HG02884 (cell line): ENCODE data around the gene IDH3B.

Experiments used
- ATAC-seq: cut with Tn5 transposase; IDR thresholded peaks from one replicate; pipeline ENCODE4 v1.9.1; 2021; ENCODE audit warnings: mild to moderate bottlenecking, moderate library complexity; ENCODE audit not compliant: unreplicated experiment

Gene IDH3B

DNA sequence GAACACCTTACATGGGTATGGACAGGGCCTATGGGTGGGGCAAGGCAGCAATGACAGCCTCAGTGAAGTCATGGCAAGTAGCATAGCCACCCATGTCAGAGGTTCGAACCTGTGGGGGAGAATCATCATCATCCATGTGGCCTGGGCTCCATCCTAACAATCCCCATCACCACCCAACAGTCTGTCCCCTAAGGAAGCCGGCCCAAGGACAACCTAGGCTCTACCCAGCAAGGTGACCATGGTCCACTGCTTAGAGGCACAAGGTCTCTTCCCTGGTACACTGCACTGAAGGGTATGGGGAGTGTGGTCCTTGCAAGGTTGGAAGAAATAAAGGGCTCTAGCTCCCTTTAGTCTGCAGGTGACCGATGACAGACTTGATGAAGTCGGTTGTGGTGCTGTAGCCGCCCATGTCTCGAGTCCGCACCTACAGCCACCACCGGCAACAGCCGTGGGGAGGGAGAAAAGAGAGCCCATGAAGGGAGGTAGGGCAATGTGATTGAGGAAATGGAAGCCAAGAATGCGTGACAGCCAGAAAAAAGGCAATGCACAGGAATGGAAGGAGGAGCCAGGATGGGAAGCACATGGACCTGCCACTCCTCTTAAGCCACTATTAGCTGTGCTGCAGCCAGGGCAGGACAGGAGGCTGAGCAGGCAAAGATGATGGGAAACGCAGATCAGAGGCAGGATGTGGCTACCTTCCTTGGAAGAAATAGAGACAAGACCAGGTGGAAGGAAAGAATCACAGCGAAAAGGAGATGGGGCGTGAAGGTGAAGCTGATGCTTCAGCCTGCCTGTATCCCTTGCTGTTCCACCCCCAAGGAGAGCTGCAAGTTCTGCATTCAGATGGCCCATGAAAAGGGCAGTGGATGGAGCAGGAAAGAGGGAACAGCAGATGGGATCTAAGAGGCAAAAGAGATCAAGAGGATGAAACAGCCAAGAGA, 5.3 kb downstream of the IDH3B start:
- ATAC-seq = no peak

DNA sequence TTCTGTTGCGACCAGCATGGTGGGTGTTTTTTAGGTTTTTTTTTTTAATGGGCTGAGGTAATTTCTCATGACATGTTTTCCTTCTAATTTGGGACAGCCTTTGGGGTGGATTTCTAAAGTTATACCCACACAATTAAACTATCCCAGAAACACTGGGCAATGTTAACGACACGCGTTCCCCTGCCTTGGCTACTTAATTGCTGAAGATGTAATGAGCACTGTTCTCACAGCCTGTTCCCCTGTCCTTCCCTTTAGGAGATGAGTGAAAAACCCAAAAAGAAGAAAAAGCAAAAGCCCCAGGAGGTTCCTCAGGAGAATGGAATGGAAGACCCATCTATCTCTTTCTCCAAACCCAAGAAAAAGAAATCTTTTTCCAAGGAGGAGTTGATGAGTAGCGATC, 6.3 kb downstream of the IDH3B start:
- ATAC-seq = no peak

DNA sequence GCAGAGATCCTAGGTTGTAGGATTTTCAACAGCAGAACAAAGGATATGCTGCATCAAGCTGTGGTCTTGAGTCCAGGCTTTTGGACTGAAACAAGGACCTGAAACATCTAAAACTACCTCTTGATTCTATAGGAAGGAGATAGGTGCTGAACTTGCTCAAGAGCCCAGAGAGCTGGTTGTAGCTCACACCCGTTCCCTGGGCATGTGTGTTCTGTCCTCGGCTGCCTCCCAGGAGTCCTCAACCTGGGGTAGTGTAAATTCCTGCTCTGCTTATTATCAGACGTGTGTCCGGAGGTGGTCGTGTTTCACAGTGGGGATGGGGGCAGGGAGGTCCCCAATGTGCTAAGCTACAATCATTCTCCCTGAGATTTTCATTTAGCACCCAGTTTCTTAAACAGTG, 6.8 kb downstream of the IDH3B start:
- ATAC-seq = no peak

DNA sequence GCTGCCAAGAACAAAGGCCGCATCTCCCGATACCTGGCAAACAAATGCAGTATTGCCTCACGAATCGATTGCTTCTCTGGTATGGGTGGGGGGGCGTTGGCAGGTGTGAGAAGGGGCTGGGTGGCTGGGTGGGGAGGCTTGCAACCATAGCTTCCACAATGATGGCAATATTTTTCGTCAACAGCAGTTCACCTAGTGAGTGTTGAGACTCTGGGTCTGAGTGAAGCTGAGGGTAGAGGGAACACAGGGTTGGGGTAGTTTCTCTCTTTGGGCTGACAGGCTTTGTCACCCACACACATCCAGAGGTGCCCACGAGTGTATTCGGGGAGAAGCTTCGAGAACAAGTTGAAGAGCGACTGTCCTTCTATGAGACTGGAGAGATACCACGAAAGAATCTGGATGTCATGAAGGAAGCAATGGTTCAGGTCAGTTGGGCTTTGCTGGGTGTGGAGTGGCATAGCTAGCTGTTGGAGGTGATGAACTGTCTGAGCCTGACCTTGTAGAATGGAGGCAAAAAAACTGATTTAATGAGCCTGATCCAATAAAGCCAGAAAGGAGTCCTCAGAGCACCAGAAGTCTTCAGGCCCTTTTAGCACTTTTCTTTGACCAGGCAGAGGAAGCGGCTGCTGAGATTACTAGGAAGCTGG, 7.4 kb downstream of the IDH3B start:
- ATAC-seq = no peak

DNA sequence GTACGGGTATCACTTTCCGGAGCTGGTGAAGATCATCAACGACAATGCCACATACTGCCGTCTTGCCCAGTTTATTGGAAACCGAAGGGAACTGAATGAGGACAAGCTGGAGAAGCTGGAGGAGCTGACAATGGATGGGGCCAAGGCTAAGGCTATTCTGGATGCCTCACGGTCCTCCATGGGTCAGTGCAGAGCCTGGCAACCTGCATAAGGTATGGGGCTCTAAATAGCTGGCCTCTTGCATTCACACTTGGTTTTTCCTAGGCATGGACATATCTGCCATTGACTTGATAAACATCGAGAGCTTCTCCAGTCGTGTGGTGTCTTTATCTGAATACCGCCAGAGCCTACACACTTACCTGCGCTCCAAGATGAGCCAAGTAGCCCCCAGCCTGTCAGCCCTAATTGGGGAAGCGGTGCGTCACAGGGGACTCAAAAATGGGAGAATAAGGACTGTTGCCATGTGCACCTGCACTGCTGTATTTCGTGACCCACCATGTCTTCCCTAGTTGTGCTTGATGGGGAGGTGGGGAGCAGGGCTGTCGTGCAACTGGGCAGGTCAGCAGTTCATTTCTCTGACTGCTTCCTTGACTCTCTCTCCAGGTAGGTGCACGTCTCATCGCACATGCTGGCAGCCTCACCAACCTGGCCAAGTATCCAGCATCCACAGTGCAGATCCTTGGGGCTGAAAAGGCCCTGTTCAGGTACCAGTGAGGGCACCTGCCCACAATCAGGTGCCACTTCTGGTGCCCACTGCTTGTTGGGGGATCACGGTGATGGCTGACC, 8.5 kb downstream of the IDH3B start:
- ATAC-seq = no peak

DNA sequence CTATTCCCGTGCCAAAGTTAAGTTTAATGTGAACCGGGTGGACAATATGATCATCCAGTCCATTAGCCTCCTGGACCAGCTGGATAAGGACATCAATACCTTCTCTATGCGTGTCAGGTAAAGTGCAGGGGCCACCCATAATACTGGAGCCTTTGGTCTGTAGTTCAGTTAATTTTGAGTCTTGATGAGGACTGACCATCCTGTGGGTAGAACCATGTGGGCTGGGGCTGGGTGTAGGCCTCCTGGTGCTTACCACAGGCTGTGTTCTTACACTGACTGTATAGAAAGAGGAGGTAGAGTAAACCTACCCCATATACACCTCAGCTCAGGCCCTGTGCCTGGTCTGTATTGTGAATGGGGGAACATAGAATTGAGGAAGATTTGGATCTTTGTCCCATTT, 9.2 kb downstream of the IDH3B start:
- no peak for ATAC-seq

DNA sequence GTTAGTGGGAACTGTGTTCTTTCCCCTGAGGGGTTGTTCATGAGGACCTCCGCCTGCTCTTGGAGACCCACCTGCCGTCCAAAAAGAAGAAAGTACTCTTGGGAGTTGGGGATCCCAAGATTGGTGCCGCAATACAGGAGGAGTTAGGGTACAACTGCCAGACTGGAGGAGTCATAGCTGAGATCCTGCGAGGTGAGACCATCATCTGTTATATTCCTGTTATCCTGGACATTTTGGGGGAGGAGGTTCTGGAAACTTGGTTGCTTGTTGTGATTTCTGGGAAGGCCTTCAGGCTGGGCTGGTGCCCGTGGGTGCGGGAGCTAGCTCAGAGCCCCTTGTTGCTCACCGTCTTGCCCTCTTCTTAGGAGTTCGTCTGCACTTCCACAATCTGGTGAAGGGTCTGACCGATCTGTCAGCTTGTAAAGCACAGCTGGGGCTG, 9.6 kb downstream of the IDH3B start:
- ATAC-seq = no peak

DNA sequence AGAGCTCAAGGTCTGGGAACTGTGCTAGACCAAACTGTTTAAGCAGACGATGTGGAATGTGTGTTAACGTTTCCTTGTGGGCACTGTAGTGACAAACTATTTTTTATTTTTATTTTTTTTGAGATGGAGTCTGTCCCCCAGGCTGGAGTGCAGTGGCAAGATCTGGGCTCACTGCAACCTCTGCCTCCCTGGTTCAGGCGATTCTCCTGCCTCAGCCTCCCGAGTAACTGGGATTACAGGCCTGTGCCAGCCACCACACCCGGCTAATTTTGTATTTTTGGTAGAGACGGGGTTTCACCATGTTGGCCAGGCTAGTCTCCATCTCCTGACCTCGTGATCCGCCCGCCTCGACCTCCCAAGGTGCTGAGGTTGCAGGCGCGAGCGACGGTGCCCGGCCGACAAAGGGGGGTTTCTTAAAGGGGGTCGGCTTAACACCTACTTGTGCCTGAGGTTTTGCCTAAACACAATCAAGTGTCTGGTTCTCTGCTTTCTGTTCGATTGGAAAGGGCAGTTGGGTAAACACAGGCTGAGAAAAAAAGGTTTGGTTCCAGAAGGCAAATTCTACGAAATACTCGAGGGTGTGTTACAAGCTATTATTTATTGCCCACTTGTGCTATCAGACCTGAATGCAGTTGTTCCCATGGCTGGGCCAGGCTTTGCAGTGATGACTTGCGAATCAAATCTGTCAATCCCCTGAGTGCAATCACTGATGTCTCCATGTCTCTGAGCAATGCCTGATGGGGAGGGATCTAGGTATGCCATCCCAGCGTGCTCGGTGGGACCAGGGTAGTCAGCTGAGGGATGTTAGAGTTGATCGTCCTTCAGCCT, 10.2 kb downstream of the IDH3B start:
- ATAC-seq = no peak

DNA sequence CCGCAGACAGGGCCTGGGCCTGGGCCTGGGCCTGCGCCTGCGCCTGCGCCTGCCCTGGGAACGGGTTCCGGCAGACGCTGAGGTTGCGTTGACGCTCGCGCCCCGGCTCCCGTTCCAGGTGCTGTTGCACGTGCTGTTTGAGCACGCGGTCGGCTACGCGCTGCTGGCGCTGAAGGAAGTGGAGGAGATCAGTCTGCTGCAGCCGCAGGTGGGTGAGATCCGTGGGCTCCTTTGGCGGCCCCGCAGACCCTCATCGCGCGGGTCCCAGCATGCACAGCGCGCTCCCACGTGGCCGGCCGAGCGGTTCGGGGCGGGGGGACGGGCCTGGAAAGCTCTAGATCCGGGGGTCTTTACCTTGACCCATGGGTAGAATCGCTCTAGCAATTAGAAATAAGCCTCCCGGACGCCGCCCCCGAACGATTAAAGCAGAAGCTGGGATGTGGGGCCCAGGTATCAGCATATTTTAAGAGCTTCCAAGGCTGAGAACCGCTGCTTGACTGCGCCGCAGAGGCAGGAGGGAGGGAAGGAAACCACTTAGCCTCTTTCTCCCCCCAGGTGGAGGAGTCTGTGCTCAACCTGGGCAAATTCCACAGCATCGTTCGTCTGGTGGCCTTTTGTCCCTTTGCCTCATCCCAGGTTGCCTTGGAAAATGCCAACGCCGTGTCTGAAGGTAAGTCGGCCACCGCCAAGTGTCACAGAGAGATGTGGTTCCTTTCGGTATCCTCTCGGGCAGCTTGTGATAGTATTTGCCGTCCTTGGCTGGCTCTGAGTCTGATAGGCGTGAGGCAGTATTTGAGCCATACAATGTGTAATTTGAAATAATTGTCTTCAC, 11.1 kb downstream of the IDH3B start:
- ATAC-seq = peak; percentile 36

DNA sequence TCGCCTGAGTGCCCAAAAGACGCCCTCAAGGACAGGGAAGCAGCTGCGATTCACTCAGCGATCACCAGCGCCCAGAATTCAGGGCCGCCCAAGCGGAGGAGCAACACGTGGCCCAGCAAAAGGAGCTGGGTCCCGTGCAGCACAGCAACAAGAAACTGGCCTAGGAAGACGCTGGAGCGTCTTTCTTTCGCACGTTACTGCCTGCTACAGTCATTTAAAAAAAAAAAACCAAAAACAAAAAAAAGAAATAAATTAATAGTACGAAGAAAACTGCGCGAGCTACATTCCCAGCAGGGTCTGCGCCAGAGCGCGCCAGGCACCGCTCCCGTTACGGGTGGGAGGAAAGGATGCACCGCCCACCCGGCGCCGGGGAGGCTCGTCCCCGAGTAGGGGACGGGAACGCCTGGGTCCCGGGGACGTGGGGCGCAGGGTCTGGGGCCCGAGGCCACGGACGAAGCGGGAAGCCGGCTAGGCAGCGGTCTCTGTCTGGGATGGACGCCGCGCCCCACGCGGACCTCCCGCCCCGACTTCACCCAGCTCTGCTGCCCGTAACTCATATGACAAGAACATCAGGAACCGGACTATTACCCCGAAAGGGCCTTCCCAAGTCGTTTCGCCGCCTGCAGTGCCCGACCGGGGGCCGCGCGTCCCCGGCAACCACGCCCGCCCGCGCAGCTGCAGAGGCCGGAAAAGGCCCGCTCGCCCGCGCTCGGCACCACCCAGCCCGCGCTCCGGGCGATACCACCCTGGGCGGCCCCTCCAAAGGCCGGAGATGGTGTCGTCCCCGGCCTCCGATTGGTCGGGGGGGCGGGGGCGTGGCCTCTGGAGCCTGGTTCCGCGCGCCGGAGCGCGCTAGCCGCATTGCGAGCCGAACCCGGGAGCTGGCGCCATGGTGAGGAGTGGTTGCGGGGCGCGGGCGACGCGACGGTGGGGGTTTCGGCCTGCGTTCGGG, 12.0 kb downstream of the IDH3B start, which contains the start of gene NOP56:
NOP56 (plus strand) TSS at position 861 of the 952 bp plus-strand sequence; CDS start at position 890, 29 bp downstream.
- ATAC-seq = peak; percentile 77

DNA sequence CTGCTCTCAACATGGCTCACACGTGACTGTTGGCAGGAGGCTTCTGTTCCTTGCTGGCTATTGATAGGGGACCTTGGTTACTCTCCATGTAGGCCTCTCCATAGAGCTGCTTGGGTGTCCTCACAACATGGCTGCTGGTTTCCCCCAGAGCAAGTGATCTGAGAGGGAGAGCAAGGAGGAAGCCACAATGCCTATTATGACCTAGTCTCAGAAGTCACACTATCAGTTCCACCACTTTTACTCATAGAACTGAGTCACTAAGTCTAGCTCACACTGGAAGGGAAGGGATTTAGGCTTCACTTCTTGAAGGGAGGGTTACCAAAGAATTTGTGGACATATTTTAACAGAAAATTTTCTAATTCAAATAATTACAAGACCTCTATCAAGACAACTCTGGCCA, 20.3 kb downstream of the IDH3B start:
- no peak for ATAC-seq

DNA sequence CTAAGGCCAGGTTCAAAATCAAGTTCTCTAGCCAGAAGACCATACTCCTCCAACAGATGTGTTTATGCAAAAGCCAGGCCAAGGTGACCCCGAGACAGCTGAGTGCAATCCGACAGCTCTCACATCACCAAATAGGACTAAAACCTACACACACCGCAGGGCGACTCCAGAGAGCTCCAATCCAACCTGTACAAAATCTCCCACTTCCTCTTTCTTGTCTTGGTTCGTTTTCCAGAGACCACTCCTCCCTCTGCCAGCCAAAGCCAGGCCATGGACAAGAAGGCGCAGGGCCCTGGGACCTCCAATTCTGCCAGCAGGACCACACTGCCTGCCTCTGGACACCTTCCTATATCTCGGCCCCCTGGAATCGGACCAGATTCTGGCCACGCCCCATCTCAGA, 23.1 kb downstream of the IDH3B start:
- no peak for ATAC-seq

DNA sequence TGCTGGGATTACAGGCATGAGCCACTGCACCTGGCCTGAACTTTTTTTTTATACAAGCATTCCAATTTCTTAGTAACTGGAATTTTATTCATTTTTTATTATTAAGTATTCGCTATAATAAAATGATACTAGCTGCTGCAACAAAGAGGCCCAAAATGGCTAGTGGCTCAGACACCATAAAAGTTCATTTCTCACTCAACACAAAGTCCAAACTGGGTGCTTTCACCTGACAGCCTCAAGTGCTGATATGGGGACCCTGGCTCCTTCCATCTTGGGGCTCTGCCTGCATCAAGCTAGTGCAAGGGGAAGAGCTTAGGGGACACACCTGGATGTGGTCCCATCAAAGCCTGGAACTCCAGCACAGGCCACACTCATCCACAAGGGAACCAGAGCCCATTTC, 23.8 kb downstream of the IDH3B start:
- no peak for ATAC-seq

DNA sequence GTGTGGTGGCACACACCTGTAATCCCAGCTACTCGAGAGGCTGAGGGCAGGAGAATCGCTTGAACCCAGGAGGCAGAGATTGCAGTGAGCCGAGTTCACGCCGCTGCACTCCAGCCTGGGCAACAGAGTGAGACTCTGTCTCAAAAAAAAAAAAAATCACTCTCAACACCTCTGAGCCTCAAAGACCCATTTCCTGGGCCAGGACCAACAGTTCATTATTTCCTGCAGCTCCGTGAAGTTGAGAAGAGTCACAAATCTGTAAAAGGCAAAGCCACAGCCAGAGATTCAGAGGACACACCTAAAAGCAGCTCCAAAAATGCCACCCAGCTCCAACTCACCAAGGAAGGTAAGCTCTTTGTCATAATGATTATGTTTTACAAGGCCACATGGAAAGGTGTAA, 26.8 kb downstream of the IDH3B start:
- ATAC-seq = no peak

DNA sequence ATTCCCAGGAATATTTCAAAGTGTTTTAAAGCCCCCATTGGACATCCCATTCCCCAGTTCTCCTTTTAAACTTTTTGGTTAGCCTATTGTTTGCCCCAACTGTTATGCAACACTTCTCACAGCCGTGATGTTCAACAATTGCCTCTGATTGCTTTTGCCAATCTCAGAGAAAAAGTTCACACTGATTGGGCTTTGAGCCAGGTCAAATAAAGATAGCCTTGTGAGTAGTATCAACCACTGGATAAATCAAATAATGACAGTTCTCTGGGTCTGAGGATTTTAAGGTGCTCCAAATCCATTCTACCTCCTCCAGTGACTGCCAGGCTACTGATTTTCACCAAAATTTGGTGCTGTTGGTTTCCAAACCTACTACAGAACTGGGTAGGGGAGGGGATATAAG, 30.6 kb downstream of the IDH3B start:
- no peak for ATAC-seq

DNA sequence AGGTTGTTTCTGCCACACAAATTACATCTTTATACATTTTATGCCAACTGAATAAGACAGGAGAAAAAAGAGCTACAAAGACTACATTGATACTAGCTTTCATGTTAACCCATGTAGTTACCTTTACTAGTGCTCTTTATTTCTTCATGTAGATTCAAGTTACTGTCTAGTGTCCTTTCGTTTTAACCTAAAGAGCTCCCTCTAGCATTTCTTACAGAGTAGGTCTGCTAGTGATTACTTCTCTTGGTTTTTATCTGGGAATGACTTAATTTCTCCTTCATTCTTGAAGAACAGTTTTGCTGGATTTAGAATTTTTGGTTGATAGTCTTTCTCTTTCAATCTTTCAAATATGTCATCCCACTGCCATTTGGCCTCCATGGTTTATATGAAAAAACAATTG, 32.8 kb downstream of the IDH3B start:
- no peak for ATAC-seq

DNA sequence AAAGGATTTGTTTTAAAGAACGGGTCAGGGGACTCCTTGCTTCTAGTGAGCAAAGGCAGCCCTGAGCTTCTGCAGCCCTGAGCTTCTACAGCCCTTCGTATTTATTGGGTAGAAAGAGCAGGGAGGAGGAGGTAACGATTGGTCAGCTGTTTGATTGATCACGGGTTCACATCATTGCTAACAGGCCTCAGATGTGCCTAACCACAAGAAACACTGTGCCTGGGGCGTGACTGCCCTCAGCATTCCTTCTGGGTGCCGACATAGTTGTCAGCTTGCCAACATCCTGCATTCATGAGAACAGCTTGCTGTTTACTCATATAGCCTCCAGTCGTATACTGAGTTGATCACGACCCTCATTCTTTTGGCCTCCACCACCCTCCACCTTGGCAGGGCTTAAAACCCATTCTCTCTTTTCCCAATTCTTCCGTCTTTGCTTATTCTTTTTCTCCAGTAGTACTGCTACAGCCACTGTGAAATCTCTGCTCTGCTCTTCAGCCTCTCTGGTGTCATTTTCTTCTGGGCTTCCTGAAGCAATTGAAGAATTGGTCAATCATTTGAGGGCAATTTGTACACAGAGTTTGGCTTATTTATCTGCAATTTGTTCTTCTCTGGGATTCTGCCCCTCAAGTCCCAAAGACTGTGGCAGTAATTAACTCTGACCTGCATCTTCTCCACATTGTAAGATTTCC, 37.0 kb downstream of the IDH3B start:
- no peak for ATAC-seq

DNA sequence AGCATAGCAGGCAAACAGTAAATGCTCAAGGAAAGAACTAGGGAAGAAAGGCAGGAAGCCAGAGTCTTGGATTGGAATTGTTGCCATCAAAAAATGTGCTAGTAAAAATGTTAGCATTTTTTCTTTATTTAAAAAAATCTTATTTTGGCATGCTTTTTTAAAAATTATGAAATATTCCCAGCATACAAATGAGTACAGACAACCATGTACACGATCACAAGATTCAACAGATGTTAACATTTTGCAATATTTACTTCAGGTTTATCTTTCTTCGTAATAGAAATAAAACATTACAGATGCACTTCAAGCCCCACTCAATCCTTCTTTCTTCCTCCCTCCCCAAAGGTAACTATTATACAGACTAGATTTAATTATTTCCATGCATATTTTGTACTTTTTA, 39.0 kb downstream of the IDH3B start:
- ATAC-seq = no peak
